ENCODE data around the gene IFT27.

The IFT27 gene

GRCh38 chr22:36722055-36722454, 53.9 kb downstream of the IFT27 start:
- Mint-ChIP-seq H3K9me3 (no peaks in the 10 kb centered on the region), H3K4me3 (no peak overlapping the region), H3K27ac (no peak overlapping the region), H3K27me3 (ENCODE audit: low read depth) (peaks cover 59% of the 10 kb centered on the region), H3K4me1 (no peaks in the 10 kb centered on the region), H3K36me3 (ENCODE audit: low read depth) (no peaks in the 10 kb centered on the region)
- TF ChIP-seq CTCF (IDR thresholded peaks at IDR 0.05; ENCODE audit: unreplicated experiment in 3 of 3) = no peak

- TF ChIP-seq CTCF (IDR thresholded peaks at IDR 0.05; ENCODE audit: unreplicated experiment in 3 of 3) = no peak
- H3K4me1 Mint-ChIP-seq = no peaks in the 10 kb centered on the region
- peaks cover 43% of the 10 kb centered on the region for H3K27me3 Mint-ChIP-seq (ENCODE audit: low read depth)
- no peak overlapping the region for H3K4me3 Mint-ChIP-seq
- H3K9me3 Mint-ChIP-seq = no peaks in the 10 kb centered on the region
- no peak overlapping the region for H3K27ac Mint-ChIP-seq
- no peaks in the 10 kb centered on the region for H3K36me3 Mint-ChIP-seq (ENCODE audit: low read depth)
Observed at GRCh38 chr22:36715647-36716046, 60.3 kb downstream of the IFT27 start.

- TF ChIP-seq CTCF (IDR thresholded peaks at IDR 0.05; ENCODE audit: unreplicated experiment in 3 of 3) = no peak
- H3K4me3 Mint-ChIP-seq = no peak overlapping the region
- H3K27me3 Mint-ChIP-seq (ENCODE audit: low read depth) = peaks cover 41% of the 10 kb centered on the region
- H3K27ac Mint-ChIP-seq = no peak overlapping the region
- H3K36me3 Mint-ChIP-seq (ENCODE audit: low read depth) = no peaks in the 10 kb centered on the region
- no peaks in the 10 kb centered on the region for H3K9me3 Mint-ChIP-seq
- H3K4me1 Mint-ChIP-seq = no peaks in the 10 kb centered on the region
Observed at GRCh38 chr22:36714110-36714509, 61.8 kb downstream of the IFT27 start.

GRCh38 chr22:36713436-36713835, 62.5 kb downstream of the IFT27 start:
- Mint-ChIP-seq H3K27me3 (ENCODE audit: low read depth) (peaks cover 44% of the 10 kb centered on the region), H3K27ac (no peak overlapping the region), H3K36me3 (ENCODE audit: low read depth) (no peaks in the 10 kb centered on the region), H3K4me3 (no peak overlapping the region), H3K4me1 (no peaks in the 10 kb centered on the region), H3K9me3 (no peaks in the 10 kb centered on the region)
- no peak for TF ChIP-seq CTCF (IDR thresholded peaks at IDR 0.05; ENCODE audit: unreplicated experiment in 3 of 3)
